Measurements from ENCODE around the gene SELENOV.

- TF ChIP-seq FOXM1 (IDR thresholded peaks at IDR 0.05; ENCODE audit: borderline replicate concordance) (no peak), NFRKB (IDR thresholded peaks at IDR 0.05) (no peak), FOXK2 (IDR thresholded peaks at IDR 0.05) (no peak), PKNOX1 (IDR thresholded peaks at IDR 0.05) (no peak)
These were observed 42.0 kb upstream of the SELENOV start for GRCh38 chr19:39472746-39473442.
